Breast epithelium (tissue), 4 donors: ENCODE measurements around the gene ERVW-1. TPM values are rescaled to one million over a fixed set of nuclear protein-coding genes. Genes with fewer than 3 reads are reported as not detected.

Experiments
- DNase-seq, 2 donors: peaks; one replicate each; pipeline ENCODE4 v3.0.0-alpha.2; 2019; ENCODE audit warnings: low spot score in 2 of 2
- H3K27ac ChIP-seq, 2 donors: fragments of 200-600 bp; sonication (generic) in 1 of 2; one replicate each; pipeline ENCODE4 v1.5.1; 2016 to 2019; ENCODE audit warnings: mild to moderate bottlenecking in 1 of 2
- H3K27me3 ChIP-seq, 2 donors: fragments of 200-600 bp; sonication (generic) in 1 of 2; one replicate each; pipeline versions ENCODE4 v1.5.1 to v1.6.0; 2017 to 2019; ENCODE audit warnings: control low read depth in 1 of 2, mild to moderate bottlenecking in 1 of 2
- H3K36me3 ChIP-seq: fragments of 200-600 bp; one replicate; pipeline ENCODE4 v1.5.1; 2019
- H3K4me1 ChIP-seq, 2 donors: fragments of 200-600 bp; sonication (generic); one replicate each; pipeline ENCODE4 v1.5.1; 2016 to 2019; ENCODE audit warnings: control low read depth in 1 of 2
- H3K4me3 ChIP-seq, 3 donors: fragments of 200-600 bp; sonication (generic); 1 replicate in 2 of 3; 2 replicates in 1 of 3; pipeline ENCODE4 v1.5.1; 2016 to 2019; ENCODE audit warnings: mild to moderate bottlenecking in 3 of 3, moderate library complexity in 2 of 3
- H3K9me3 ChIP-seq, 2 donors: fragments of 200-600 bp; sonication (generic) in 1 of 2; one replicate each; pipeline ENCODE4 v1.5.1; 2016 to 2019; ENCODE audit warnings: control low read depth in 1 of 2
- POLR2A ChIP-seq: fragments of 450-650 bp; IDR thresholded peaks from one replicate; pipeline ENCODE4 v1.6.1; 2016; ENCODE audit warnings: antibody characterized with exemption, mild to moderate bottlenecking, moderate library complexity
- POLR2AphosphoS5 ChIP-seq, 3 donors: sonication (generic); formaldehyde crosslinking; IDR thresholded peaks; one replicate each; pipeline ENCODE4 v1.6.1; 2017; ENCODE audit warnings: antibody characterized with exemption in 3 of 3
- intact Hi-C: fragments of 100-400 bp; cut with DNase I; formaldehyde crosslinking; loops from one replicate; pipeline ENCODE4 v1.15.1; 2023; ENCODE audit warnings: low total_unique reads
- total RNA-seq, 3 donors: library from RNA; depleted of rRNA; stranded (reverse); fragments of >200 nt; gene quantifications; one replicate each; pipeline ENCODE4 v1.1.0, GENCODE V29; 2016
- TF ChIP-seq, protein P1 (sequence below), 3 donors: fragments of 450-650 bp; IDR thresholded peaks; one replicate each; pipeline ENCODE4 v1.5.1; 2016 to 2017; ENCODE audit warnings: antibody characterized with exemption in 3 of 3, mild to moderate bottlenecking in 3 of 3, moderate library complexity in 3 of 3

Gene ERVW-1
- total RNA-seq, 3 donors from 2014 or later, result not detected

DNA sequence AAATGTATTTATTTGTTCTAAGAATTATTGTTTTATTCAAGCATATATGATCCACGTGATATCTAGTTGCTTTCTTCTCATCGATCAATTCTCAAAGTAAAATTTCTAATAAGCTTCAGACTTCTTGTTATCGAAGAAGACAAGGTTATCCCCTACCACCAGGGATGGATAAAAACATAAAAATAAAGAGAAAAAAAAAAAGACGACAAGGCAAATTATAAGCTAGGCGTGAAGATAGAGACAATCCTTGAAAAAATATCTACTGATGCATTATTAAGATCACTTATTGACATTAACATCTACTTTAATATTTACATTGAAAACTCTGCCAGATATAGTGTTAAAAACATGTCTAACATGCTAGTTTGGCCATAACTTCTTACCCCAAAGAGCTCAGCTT is 31.2 kb upstream of the ERVW-1 start:
- H3K4me3 ChIP-seq, result no peak overlapping the region
- no peaks in the 10 kb centered on the region for H3K4me1 ChIP-seq
- no peaks in the 10 kb centered on the region for H3K27me3 ChIP-seq
- H3K9me3 ChIP-seq, result no peaks in the 10 kb centered on the region
- intact Hi-C loops, result no loop called here
- DNase-seq, result no peak
- no peak overlapping the region for H3K27ac ChIP-seq
- peaks cover 4% of the 10 kb centered on the region for H3K36me3 ChIP-seq
- TF ChIP-seq POLR2AphosphoS5 (IDR thresholded peaks at IDR 0.05) (no peak), POLR2A (no peak)
- TF ChIP-seq, protein P1, sequence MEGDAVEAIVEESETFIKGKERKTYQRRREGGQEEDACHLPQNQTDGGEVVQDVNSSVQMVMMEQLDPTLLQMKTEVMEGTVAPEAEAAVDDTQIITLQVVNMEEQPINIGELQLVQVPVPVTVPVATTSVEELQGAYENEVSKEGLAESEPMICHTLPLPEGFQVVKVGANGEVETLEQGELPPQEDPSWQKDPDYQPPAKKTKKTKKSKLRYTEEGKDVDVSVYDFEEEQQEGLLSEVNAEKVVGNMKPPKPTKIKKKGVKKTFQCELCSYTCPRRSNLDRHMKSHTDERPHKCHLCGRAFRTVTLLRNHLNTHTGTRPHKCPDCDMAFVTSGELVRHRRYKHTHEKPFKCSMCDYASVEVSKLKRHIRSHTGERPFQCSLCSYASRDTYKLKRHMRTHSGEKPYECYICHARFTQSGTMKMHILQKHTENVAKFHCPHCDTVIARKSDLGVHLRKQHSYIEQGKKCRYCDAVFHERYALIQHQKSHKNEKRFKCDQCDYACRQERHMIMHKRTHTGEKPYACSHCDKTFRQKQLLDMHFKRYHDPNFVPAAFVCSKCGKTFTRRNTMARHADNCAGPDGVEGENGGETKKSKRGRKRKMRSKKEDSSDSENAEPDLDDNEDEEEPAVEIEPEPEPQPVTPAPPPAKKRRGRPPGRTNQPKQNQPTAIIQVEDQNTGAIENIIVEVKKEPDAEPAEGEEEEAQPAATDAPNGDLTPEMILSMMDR (IDR thresholded peaks at IDR 0.05), result no peak

DNA sequence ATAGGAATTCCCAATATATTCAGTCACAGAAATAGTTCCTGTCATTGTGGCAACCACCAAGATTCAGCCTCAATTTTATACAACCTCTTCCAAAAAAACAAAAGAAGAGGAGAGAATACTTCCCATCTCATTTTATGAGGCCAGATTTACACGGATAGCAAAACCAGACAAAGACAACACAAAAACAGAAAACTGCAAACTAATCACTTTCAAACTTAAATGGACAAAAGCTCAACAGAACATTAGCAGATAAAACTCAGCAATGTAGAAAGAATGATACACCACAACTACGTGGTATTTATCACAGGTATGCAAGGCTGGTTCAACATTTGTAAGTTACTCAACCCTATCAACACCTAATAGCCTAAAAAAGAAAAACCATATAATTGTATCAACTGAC is 28.6 kb upstream of the ERVW-1 start:
- H3K27me3 ChIP-seq, result no peaks in the 10 kb centered on the region
- H3K4me1 ChIP-seq, result no peaks in the 10 kb centered on the region
- no peak overlapping the region for H3K27ac ChIP-seq
- TF ChIP-seq POLR2AphosphoS5 (IDR thresholded peaks at IDR 0.05) (no peak), POLR2A (no peak)
- TF ChIP-seq, protein P1 (IDR thresholded peaks at IDR 0.05), result no peak
- intact Hi-C loops, result no loop called here
- peaks cover 4% of the 10 kb centered on the region for H3K36me3 ChIP-seq
- no peak overlapping the region for H3K4me3 ChIP-seq
- DNase-seq, result no peak
- H3K9me3 ChIP-seq, result no peaks in the 10 kb centered on the region

DNA sequence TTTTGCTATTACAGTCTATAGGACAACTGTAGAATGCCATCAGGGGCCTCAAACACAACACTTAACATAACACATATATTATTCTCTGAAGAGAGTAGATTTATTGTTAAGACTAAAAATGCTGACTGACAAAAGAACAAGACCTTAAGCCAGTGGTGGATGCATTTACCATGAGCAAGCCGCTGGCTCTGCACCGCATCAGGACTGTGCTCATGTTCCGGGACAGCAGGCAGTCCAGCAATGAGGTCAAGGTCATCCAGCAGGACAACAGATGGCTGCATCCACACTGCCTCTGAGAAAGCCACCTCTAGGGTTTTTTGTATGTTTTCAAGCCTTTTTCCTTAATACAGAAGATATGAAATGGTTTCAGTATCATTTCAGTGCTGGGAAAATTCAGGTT is 26.8 kb upstream of the ERVW-1 start:
- Histone ChIP-seq H3K9me3 (no peaks in the 10 kb centered on the region), H3K4me3 (no peak overlapping the region), H3K4me1 (no peaks in the 10 kb centered on the region), H3K27me3 (no peaks in the 10 kb centered on the region), H3K36me3 (peaks cover 5% of the 10 kb centered on the region), H3K27ac (no peak overlapping the region)
- no peak for TF ChIP-seq POLR2A
- no peak for TF ChIP-seq POLR2AphosphoS5 (IDR thresholded peaks at IDR 0.05)
- TF ChIP-seq, protein P1 (IDR thresholded peaks at IDR 0.05), result no peak
- intact Hi-C loops, result no loop called here
- no peak for DNase-seq

DNA sequence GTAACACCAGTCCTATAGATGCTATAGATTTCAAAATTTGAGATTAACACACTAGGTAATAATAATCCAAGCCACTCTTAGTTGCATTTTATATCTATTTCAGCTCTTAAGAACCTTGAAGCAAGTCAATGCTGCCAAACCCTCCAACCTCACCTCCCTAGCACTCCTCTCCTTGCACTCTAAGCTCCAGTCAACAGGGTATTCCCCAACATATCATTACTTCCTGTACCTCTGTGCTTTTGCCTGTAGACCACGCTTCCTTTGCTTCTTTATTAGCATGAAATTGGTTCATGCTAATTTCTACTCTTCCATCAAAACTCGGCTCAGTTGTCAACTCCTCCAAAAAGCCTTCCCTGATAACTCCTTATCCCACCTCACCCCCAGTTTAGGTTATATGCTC is 26.0 kb upstream of the ERVW-1 start:
- no peak for TF ChIP-seq POLR2AphosphoS5 (IDR thresholded peaks at IDR 0.05)
- no peak for TF ChIP-seq POLR2A
- TF ChIP-seq, protein P1 (IDR thresholded peaks at IDR 0.05), result no peak
- Histone ChIP-seq H3K4me3 (no peak overlapping the region), H3K27me3 (no peaks in the 10 kb centered on the region), H3K27ac (no peak overlapping the region), H3K4me1 (no peaks in the 10 kb centered on the region), H3K9me3 (no peaks in the 10 kb centered on the region), H3K36me3 (peaks cover 13% of the 10 kb centered on the region)
- DNase-seq, result no peak
- intact Hi-C loops, result no loop called here

DNA sequence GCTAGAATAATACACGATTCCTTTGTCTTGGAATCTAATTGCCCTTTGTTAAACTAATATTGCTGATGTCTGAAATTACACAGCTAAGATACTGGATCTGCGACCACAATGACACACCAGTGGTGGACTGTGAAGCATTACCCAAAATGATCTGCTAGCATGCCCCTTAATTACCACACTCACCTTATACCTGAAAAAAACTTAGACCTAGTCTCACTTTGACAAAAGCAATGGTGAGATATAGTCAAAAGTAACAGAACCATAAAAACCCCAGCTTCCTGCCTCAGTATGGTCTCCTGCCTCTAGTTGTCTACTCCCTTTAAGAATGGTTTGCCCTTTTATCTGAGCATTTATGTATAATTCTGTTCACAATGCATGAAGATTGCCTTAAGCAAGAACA is 20.8 kb upstream of the ERVW-1 start:
- Histone ChIP-seq H3K9me3 (no peaks in the 10 kb centered on the region), H3K4me3 (no peak overlapping the region), H3K36me3 (peaks cover 12% of the 10 kb centered on the region), H3K27ac (no peak overlapping the region), H3K4me1 (no peaks in the 10 kb centered on the region), H3K27me3 (no peaks in the 10 kb centered on the region)
- no peak for DNase-seq
- TF ChIP-seq POLR2AphosphoS5 (IDR thresholded peaks at IDR 0.05), result no peak
- intact Hi-C loops, result no loop called here

DNA sequence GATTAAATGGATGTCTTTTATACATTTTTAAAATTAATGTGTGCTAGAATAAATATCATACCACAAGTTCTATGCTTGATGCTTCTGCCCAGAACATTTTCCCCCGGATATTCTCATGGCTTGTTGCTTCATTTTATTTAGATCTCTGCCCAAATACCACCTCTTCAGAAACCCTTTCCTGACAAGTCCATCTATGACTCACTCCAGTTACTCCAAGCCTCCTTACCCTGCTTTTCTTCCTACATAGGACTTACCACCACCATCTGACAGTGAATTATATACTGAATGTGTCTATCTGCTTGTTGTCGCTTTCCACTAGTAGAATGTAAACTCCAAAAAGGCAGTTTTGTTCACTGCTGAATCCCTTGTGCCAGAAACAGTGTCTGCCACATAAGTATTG is 19.1 kb upstream of the ERVW-1 start:
- Histone ChIP-seq H3K4me1 (no peaks in the 10 kb centered on the region), H3K9me3 (no peaks in the 10 kb centered on the region), H3K4me3 (no peak overlapping the region), H3K27ac (no peak overlapping the region), H3K27me3 (no peaks in the 10 kb centered on the region), H3K36me3 (peaks cover 16% of the 10 kb centered on the region)
- no peak for DNase-seq
- TF ChIP-seq POLR2AphosphoS5 (IDR thresholded peaks at IDR 0.05), result no peak
- no peak for TF ChIP-seq POLR2A
- TF ChIP-seq, protein P1 (IDR thresholded peaks at IDR 0.05), result no peak
- intact Hi-C loops, result no loop called here
